ENCODE results near the gene RAPGEFL1. TPM values are rescaled to one million over a fixed set of nuclear protein-coding genes. Genes with fewer than 3 reads are reported as not detected.

The RAPGEFL1 gene
- polyA plus RNA-seq, 4 donors = 6.1 to 14.4 (median 10.0) TPM

Other genes starting within 250 kb of the RAPGEFL1 start
- 100 to 1,000 TPM in 2 of 4 donors, 10 to 100 TPM in 2; 89.8 to 105 (median 98.7) TPM for gene ORMDL3, start 249.9 kb upstream of the RAPGEFL1 start, polyA plus RNA-seq (ENCODE audit: insufficient read length in 4 of 4)
- not detected for gene LRRC3C, start 249.7 kb upstream of the RAPGEFL1 start, polyA plus RNA-seq (ENCODE audit: insufficient read length in 4 of 4)
- 1 to 10 TPM in 3 of 4 donors, under 1 TPM in 1; 0.20 to 3.7 (median 2.4) TPM for gene GSDMA, start 214.5 kb upstream of the RAPGEFL1 start, polyA plus RNA-seq (ENCODE audit: insufficient read length in 4 of 4)
- gene PSMD3, start 196.7 kb upstream of the RAPGEFL1 start, polyA plus RNA-seq (ENCODE audit: insufficient read length in 4 of 4) = 100 to 1,000 TPM in 2 of 4 donors, 10 to 100 TPM in 2; 87.3 to 122 (median 107) TPM
- under 1 TPM in 1 of 4 donors, not detected in 3; 0.23 TPM for gene CSF3, start 162.0 kb upstream of the RAPGEFL1 start, polyA plus RNA-seq (ENCODE audit: insufficient read length in 4 of 4)
- 100 to 1,000 TPM in 2 of 4 donors, 10 to 100 TPM in 2; 83.4 to 132 (median 104) TPM for gene MED24, start 123.1 kb upstream of the RAPGEFL1 start, polyA plus RNA-seq (ENCODE audit: insufficient read length in 4 of 4)
- gene THRA, start 114.5 kb upstream of the RAPGEFL1 start, polyA plus RNA-seq (ENCODE audit: insufficient read length in 4 of 4) = 10 to 100 TPM; 47.8 to 83.6 (median 52.8) TPM
- 1 to 10 TPM; 3.1 to 5.5 (median 4.2) TPM for gene NR1D1, start 76.9 kb upstream of the RAPGEFL1 start, polyA plus RNA-seq (ENCODE audit: insufficient read length in 4 of 4)
- 100 to 1,000 TPM; 166 to 177 (median 173) TPM for gene MSL1, start 55.5 kb upstream of the RAPGEFL1 start, polyA plus RNA-seq (ENCODE audit: insufficient read length in 4 of 4)
- 100 to 1,000 TPM in 2 of 4 donors, 10 to 100 TPM in 2; 85.9 to 115 (median 102) TPM for gene CASC3, start 36.9 kb upstream of the RAPGEFL1 start, polyA plus RNA-seq (ENCODE audit: insufficient read length in 4 of 4)
- 10 to 100 TPM; 19.8 to 32.2 (median 29.9) TPM for gene WIPF2, start 41.8 kb downstream of the RAPGEFL1 start, polyA plus RNA-seq (ENCODE audit: insufficient read length in 4 of 4)
- gene CDC6, start 110.4 kb downstream of the RAPGEFL1 start, polyA plus RNA-seq (ENCODE audit: insufficient read length in 4 of 4) = 10 to 100 TPM; 15.3 to 26.8 (median 22.4) TPM
- 10 to 100 TPM; 35.2 to 60.5 (median 38.6) TPM for gene RARA, start 131.7 kb downstream of the RAPGEFL1 start, polyA plus RNA-seq (ENCODE audit: insufficient read length in 4 of 4)
- not detected for gene GJD3, start 187.3 kb downstream of the RAPGEFL1 start, polyA plus RNA-seq (ENCODE audit: insufficient read length in 4 of 4)
- 100 to 1,000 TPM; 162 to 190 (median 179) TPM for gene TOP2A, start 240.4 kb downstream of the RAPGEFL1 start, polyA plus RNA-seq (ENCODE audit: insufficient read length in 4 of 4)